Activated effector memory CD4-positive, alpha-beta T cell treated with anti-CD3 and anti-CD28 coated beads, Interleukin-2, amount 50 U/mL, for 16 hours (primary cell): ENCODE results near the gene ZNF365.
"Not testable (repeated sequence)": the region's sequence is repeated elsewhere in the genome, so short reads cannot be mapped to it uniquely, and the experiment has no call there.

Experiments used
- DNase-seq: peaks from one replicate; pipeline ENCODE4 v3.0.0-alpha.2; 2020

The ZNF365 gene, protein sequence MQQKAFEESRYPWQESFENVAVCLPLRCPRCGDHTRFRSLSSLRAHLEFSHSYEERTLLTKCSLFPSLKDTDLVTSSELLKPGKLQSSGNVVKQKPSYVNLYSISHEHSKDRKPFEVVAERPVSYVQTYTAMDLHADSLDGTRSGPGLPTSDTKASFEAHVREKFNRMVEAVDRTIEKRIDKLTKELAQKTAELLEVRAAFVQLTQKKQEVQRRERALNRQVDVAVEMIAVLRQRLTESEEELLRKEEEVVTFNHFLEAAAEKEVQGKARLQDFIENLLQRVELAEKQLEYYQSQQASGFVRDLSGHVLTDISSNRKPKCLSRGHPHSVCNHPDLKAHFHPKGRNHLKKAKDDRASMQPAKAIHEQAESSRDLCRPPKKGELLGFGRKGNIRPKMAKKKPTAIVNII

GRCh38 chr10:62373995-62374861, at the start of gene ZNF365:
Gene ZNF365, plus strand, starts transcription at chr10:62374369. Its CDS starts 1,825 bp downstream, at chr10:62376194.
- DNase-seq, result peak; percentile 86

GRCh38 chr10:62326176-62326575, 48.0 kb upstream of the ZNF365 start:
- DNase-seq, result no peak

DNA sequence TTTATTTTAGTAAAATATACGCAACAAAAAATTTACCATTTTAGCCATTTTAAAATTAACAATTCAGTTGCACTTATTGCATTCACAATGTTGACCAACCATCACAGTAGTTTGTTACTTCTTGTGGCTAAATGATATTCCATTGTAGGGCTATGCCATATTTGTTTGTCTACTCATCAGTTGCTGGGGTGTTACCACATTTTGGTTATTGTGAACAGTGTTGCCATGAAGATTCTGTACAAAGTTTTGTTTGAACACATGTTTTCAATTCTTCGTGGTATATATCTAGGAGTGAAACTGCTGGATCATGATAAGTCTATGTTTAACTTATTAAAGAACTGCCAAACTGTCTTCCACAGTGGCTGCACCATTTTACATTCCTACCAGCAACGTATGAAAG, 46.3 kb upstream of the ZNF365 start:
- no peak for DNase-seq

- DNase-seq, result no peak
These were observed 44.0 kb upstream of the ZNF365 start for GRCh38 chr10:62330213-62330612.

DNA sequence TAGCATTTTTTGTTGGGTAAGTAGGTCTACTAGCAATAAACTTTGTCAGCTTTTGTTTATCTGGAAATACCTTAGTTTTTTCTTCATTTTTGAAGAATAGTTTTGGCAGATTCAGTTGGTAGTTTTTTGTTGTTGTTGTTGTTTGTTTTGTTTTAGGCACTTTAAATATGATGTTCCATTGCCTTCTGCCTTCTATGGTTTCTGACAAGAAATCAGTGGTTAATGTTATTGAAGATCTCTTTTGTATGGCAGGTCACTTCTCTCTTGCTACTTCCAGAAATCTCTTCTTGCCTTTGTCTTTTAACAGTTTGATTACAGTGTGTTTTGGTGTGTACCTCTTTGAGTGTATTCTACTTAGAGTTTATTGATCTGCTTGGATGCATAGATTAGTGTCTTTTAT, 41.8 kb upstream of the ZNF365 start:
- no peak for DNase-seq

GRCh38 chr10:62333135-62333889, 40.9 kb upstream of the ZNF365 start:
- no peak for DNase-seq

DNA sequence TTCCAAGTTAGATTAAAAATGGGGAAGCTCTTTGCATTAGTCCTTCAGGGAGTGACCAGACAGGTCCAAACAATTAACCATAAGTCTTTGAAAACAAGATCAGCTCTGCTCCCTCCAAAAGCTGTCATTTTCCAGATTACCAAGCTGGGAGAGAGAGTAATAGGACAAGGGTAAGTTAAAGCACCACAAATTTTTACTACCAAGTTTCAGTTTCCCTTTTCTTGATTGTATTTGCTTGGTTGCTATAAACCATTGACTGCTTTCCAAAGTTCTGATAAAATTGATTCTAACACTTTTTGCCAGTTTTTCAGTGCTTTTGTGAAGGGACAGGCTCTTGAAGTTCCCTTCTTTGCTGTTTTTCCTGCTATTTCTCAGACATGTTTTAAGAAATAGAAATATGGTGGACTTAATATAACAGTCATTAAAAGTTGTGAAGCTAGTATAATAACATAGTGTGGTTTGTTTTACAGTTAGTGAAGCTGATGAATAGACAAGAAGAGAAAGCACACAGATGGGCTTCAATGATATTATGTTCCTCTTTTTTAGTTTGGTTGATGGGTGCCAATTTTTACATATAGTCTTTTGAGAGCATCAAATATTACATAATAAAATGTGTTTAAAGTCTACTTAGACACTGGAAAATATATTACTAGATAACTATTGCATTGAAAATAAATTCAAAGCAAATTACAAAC, 40.0 kb upstream of the ZNF365 start:
- DNase-seq, result no peak

DNA sequence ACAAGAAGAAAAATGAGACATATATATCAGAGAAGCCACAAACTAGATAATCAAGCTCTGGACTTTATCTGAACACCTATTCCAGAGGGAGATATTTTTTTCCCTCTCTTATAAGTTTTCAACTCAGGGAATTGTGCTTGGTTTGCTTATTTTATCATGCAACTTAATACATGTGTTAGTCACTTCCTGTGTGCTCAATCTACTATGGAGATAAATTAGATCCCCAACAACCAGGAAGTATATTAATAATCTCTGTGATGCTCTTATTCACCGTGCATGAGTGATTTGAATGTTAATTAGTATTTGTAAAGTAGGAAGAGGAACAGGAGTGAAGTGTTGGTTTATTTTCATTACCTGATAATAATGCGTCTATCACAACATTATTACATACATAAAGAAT, 38.8 kb upstream of the ZNF365 start:
- no peak for DNase-seq

DNA sequence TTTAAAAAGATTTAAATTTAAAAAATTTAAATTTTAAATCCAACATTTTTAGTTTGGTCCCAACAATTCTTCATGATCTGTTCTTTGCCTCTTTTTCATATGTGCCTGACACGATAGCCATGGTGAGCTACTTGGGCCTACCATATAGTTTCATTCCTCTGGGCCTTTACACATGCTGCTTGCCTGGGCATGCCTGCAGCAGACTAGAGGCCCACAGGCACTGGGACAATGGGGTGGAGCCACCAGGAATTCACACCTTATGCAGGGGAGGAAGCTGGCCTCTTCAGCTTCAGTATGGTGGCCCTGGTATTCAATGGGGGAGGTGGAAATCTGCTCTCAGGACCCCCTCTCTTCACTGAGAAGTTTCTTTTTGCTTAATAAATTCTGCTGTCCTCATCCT, 37.8 kb upstream of the ZNF365 start:
- DNase-seq, result no peak

GRCh38 chr10:62341419-62341818, 32.8 kb upstream of the ZNF365 start:
- DNase-seq, result no peak

DNA sequence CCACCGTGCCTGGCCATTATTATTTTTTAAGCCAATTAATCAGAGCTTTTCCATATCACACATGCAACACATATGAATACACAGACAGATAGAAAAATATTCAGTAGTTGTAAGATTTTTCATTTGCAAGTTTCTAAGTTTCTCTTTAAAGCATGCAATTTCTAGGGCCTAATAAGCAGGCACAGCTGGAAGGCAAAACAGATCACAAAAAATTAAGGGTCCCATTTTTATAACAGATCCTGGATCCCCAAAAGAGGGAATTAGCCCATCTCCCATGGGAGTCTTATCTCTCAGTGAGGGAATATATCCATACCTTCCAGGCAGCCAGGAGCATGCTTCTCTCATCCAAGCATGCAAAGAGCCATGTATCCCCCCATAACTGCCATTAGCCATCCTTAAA, 31.2 kb upstream of the ZNF365 start:
- DNase-seq, result no peak

GRCh38 chr10:62348029-62348428, 26.1 kb upstream of the ZNF365 start:
- DNase-seq, result no peak

- DNase-seq, result peak; percentile 75
These were observed 21.7 kb upstream of the ZNF365 start for GRCh38 chr10:62352356-62352970.

- DNase-seq, result no peak
These were observed 19.3 kb upstream of the ZNF365 start for GRCh38 chr10:62354916-62355315.

DNA sequence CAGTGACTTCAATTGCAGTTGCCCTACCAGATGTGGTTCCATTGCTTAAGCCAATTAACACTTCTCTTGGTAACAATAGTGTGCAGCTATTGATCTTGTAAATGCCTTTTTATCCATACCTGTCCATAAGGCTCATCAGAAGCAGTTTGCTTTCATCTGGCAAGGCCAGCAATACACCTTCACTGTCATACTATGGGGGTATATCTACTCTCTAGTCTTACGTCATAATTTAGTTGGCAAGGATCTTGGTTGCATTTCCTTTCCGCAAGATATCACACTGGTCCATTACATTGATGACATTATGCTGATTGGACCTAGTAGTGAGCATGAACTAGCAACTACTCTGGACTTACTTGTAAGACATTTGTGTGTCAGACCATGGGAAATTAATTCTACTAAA, 17.7 kb upstream of the ZNF365 start:
- DNase-seq, result no peak

DNA sequence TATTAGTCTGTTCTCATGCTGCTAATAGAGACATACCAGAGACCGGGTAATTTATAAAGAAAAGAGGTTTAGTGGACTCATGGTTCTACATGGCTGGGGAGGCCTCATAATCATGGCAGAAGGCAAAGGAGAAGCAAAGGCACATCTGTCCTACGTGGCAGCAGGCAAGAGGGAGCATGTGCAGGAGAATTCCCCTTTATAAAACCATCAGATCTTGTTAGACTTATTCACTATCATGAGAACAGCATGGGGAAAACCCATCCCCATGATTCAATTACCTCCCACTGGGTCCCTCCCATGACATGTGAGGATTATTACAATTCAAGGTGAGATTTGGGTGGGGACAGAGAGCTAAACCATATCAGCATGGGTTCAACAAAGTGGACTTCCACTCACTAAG, 16.0 kb upstream of the ZNF365 start:
- DNase-seq, result not testable (repeated sequence)

DNA sequence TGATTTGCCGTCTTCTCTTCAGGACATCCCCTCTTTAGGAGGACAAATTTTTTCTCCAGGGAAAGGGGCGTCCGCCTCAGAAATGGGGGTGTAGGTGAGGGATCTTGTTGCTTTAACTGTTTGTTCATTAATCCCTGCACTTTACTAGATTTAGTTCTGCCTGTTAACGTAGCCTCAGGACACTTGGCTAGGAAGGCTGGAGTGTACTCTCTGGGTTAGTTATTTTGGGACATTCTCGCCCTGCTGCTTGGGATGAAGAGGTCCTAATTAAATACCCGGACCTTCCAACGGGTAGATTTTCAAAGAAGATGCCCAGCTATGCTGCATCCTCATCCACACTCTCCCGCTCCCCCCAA, 552 bp upstream of the ZNF365 start:
- DNase-seq, result no peak

DNA sequence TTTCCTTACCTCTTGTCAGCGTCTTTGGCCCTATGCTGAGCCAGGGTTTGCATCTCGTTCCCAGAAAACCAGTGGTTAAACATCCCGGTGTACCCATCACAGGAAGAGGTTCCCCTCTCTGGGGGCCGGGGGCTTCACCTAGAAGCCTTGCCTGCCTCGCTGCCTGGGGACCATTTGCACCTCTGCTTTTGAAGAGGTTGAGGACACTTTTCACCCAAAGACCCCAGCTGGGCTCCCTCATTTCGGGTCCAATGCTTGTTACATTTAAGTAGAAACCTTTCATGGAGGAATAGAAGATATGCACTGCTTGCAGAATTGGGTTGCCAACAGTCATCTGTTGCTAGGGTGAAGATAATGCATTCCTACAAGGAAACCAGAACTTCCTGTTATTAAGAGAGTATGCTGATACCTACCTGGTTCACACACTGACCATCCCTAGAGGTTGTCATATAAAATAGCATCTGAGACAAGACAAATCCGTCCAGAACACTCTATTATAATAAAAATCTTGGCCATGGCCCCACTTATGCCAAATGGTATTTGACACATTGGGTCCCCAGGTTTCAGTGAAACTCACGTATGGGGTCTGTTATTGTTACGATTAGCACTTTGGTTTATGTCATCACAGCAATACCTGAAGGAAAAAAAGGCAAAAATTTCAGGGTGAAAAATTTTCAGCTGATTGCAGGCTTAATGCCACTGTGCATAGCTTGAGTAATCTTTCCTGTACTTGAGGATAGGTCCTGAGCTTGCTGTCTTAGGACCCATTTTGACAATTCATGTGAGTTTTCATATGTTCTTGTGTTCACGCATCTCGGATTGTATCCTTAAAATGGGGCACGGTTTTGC, 917 bp downstream of the ZNF365 start:
- DNase-seq, result no peak

- no peak for DNase-seq
These were observed 2.2 kb downstream of the ZNF365 start for GRCh38 chr10:62376071-62377025.

DNA sequence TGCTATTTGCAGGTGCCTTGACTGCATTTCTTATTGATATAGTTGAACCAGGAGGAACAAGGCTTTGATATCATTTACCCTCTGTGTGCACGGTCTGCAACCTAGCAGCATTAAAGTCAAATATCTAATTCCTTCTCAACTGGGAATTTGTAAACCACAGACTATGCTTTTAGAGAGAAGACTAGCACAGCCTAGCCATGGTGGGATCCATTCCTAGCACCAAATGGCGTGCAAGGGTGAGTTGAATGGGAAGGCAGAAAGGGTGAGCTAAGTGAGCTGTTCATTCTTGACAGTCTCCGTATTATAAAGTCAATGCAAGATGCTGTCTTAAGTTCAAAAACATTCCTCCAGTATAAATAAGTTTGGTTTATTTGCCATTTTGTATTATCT, 2.9 kb downstream of the ZNF365 start:
- DNase-seq, result no peak
